HG03097 (cell line): ENCODE results near the gene KIAA0513.
"Not testable (repeated sequence)": the region's sequence is repeated elsewhere in the genome, so short reads cannot be mapped to it uniquely, and the experiment has no call there.

Experiments
- ATAC-seq: cut with Tn5 transposase; IDR thresholded peaks from one replicate; pipeline ENCODE4 v1.9.1; 2021; ENCODE audit not compliant: unreplicated experiment, low FRiP score

KIAA0513 gene

DNA sequence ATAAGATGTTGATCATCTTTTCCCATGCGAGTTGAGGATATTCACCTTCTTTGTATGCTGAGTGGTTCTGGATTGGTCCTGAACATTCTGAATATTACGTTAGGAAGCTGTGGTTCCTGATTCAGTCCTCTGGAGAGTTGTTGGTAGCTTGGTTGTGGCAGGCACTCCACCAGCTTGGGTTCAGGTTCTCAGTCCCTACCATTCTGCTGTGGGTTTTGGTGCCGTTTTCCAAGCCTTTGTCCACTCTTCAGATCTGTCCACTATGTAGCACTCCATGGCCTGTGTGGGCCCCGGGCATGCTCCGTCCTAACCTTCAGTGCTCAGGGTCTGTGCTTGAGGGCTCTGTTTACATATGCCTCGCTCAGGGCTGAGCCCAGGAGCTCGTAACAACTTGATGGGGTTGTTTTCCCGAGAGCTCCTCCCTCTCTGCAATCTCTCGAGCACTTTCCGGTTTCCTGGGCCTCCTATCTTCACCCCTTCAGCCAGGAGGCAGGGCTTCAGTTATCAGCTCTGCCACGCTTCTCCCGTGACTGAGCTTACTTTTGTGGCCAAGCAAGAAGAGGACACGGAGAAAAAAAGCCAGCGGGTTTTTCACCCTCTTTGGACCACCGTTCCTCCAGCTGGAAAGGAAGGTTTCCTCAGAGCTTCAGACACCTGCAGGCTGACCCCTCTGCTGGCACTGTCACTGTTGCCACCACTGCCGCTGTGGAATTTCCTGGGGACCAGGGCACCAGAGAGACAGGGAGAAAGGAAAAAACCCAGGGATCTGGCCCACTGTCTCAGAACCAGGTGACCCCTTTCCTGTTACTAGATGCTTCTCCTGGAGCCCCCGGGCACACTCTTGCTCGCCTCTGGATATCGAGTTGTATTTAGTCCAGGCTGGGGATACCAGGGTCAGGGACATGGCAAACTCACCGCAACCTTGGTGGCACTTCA is 19.6 kb downstream of the KIAA0513 start:
- no peak for ATAC-seq

DNA sequence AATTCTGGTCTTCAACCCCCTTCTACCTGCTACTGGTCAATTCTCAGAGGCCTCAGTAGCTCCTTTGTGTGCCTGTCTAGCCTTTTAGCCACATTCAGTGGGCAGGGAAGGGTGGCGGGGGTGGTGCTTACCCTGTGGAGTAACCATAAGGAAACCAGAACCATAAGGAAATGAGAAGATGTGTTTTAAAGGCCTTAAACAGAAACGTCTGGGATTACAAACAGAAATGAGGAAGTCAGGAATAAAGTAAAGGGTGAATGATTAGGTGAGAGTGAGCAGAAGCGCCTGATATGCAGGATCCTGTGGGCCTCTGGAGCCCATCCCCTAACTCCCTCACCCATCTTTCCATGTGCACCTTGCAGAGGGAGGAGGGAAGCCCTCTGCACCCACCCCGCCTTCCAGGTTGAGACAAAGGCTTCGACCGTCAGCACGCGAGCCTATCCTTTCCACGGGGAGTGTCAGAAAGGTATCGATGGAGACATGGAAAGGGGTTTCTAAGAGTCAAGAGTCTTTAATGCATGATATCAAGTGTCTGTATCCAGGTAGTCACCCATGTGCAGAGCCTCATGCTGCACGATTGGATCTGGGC is 20.4 kb downstream of the KIAA0513 start:
- no peak for ATAC-seq

DNA sequence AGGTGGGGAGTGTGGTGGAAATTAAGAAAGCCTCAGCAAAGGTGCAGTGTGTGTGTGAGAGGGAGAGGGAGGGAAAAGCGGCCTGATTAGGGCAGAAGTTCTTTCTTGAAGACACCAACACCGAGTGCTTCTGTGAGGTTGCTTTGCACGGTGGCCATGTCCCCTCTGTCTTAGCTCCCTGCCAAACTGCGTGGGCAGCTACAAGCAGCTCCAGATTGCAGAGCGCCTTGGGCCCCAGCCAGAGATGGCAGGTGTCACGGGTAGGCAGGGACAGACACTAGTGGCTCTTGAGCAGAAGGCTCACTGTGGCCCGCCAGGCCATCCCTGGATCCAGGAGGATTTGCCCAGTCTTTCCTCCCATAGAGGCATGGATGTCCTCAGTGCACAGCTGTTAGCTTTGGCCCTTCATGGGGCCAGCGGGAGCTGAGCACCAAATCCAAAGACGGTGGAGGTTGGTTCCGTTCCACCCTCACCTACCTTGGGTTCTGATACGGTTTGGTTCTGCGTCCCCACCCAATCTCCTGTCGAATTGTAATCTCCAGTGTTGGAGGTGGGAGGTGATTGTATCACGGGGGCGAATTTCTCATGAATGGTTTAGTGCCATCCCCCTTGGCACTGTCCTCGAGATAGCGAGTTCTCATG is 21.4 kb downstream of the KIAA0513 start:
- ATAC-seq, result no peak

DNA sequence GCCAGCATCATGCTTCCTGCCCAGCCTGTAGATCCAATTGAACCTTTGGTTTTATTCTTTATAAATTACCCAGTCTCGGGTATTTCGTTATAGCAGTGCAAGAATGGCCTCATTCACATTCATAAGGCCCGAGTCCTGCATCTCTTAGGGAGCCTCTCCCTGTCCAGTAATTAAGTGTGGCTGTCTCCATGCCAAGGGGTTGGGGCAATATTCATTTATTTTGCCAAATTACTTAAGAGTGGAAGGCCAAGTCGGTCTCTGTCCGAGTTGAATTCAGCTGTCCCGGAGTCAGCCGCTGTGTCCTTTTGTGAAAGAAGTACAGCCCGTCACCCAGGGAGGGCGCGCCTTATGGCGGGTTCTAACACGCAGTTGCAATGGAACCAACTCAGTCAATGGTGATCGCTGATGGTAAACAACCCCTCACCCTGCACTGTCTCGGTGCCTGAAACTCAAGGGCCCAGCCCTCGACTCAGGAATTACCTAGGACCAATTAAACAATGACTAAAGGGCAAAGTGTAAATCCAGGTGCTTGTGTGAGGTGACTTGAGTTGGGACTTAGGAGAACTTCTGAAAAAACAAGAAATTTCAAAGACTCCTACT is 22.2 kb downstream of the KIAA0513 start:
- no peak for ATAC-seq

DNA sequence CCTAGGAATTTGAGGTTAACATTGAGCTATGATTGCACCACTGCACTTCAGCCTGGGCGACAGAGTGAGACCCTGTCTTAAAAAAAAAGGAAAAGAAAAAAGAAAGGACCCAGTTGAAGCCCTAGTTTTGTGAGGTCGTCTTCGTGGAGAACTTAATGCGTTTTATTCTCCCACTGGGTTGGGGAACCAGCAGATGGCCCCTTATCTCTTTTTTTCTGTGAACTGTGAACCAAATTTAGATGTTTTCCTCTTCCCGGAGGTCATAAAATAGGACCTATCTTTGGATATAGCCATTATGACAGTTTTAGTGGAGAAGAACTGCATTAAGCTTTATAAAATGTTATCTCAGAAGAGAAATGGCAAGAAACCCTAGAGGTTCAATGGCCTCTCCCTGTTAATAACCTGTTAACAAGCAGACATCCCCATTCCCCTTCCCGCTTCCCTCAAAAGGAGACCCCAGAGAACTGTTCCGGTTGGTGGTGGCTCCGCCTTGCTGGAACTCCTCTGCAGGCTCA is 23.5 kb downstream of the KIAA0513 start:
- no peak for ATAC-seq

DNA sequence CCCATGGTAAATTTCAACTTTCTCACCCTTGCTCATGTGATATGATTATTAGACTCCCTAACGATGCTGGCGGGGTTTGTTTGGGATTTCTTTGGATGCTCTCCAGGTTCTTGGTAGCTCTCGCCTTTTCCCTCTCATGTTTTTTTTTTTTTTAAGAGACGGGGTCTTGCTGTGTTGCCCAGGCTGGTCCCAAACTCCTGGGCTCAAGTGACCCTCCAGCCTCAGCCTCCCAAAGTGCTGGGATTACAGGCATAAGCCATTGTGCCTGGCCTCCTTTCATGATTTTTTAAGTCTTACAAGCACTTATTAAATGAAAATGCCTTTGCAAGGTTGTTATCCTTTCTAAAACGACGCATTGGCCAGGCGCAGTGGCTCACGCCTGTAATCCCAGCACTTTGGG is 24.1 kb downstream of the KIAA0513 start:
- ATAC-seq, result no peak

DNA sequence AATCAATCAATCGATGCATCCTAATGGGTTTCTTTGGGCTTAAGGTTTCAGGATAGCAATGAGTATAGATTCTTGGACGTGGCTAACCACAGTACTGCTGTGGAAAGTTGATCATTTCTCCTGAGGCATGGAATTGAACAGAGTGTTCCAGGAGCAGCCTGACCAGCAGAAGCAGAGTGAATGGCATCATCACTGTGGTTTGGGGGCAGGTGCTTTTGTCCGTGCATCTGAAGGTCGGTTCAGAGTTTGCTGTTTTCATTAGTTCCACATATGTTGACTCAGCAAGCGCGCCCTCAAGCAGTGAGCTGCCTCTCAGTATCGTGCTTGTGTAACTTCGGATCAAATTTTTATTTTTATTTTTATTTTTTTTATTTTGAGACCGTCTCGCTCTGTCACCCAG is 24.9 kb downstream of the KIAA0513 start:
- ATAC-seq, result no peak

DNA sequence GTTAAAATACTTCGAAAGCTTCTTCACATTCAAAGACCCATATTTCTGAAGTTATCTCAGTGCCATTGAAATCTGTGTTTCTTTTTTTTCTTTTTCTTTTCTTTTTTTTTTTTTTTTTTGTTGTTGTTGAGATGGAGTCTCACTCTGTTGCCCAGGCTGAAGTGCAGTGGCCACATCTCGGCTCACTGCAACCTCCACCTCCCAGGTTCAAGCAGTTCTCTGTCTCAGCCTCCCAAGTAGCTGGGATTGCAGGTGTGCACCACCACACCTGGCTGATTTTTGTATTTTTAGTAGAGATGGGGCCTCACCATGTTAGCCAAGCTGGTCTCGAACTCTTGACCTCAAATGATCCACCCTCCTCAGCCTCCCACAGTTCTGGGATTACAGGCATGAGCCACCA is 26.7 kb downstream of the KIAA0513 start:
- ATAC-seq, result not testable (repeated sequence)

DNA sequence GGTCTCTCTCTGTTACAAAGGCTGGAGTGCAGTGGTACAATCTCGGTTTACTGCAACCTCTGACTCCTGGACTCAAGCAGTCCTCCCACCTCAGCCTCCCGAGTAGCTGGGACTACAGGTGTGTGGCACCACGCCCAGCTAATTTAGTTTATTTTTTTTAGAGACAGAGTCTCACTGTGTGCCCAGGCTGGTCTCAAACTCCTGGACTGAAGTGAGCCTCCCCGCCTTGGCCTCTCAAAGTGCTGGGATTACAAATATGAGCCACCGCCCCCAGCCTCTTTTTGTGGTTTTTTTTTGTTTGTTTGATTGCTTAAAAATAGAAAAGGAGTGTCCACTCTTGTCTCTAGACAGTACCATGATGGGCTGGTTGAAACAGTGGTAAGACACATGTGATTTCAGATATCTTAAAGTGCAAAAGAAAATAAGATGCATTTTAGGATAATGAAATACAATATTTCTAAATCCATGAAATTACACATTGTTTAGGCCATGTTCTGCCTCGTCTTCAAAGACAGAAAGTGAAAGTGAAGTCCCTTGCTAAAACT is 27.4 kb downstream of the KIAA0513 start:
- ATAC-seq, result no peak

DNA sequence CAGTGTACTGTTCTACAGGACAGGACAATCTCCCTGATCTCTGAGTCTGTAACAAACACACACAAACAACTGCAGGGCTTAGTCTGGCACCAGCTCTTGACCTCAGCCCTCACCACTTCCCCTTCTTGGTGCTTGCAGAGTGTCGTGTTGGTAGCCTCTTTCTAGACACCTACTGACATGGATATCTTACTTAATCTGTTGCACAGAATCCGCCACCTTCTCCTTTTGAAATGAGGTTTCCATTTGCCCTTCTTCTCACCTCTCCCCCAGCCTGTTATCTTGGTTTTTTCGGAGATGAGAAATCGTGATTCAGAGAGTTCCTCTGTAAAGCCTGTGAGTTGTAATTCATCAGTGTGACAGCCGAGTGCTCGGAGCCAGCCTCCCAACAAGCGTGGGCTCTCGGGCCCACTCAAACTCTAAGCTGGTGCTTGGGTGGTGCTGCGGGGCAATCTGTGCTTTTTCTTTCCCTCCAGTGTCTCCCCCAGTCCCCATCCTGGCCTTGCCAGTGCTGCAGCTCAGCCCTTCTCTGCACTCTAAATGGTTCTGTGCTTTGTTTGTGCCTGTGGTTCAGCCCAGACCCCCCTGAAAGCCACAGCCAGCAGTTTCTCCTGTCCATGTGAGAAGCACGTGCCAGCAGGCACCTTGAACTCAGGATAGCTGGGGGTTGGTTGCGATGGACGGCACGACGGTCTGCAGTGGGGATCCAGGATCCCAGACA is 28.1 kb downstream of the KIAA0513 start:
- peak; percentile 82 for ATAC-seq

DNA sequence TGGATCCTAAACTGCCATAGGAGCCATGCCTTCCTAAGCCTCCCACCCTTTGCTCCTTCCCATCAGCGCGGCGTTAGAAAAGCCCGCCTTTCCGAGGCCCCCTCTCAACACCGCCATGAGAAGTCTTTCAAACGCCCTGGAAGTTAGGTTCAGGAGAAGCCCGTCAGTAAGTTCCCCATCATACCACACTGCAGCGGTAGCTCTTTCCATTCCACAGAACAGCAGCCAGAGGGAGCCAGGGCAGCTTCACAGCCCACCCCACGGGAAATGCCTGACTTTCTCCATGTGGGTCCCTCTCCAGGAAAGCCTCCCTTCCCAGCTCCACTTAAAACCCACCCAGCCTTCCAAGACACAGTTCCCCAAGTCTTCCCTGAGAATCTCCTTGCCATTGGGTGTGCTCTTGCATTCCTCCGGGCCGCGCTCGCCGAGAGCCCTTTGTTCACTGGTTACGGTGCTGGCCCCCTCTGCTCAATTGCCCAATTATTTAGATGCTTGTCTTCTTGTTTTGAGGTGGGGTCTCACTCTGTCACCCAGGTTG is 28.7 kb downstream of the KIAA0513 start:
- ATAC-seq, result no peak

DNA sequence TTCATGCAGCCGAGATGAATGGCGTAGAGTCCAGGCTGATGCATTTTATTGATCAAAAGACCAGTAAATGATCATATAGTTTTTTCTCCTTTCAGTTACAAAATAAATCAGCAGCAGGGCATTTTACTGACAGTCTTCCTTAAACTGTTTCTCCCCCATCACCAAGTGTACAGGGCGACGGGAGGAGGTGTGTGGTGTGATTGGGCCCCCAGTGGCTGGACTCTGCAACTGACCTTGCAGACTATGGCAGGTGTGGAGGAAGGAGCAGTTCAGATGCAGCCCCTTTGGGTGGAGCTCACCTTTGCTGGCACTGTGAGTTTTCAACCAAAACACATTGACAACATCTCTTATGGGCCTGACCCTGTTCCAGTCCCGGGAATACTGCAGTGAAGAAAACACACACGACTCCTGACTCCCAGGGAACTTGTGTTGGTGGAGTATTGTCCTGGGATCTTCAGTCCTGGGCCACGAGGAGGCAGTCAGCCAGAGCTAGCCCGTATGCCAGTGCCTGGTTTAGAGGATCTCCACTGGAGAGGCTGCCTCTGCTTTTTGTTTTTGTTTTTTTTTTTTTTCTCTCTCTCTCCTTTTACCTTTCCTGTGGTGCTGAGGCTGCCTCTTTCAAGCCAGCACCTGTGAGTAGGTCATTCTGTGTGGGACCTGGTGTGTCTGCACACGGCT is 29.8 kb downstream of the KIAA0513 start:
- no peak for ATAC-seq

DNA sequence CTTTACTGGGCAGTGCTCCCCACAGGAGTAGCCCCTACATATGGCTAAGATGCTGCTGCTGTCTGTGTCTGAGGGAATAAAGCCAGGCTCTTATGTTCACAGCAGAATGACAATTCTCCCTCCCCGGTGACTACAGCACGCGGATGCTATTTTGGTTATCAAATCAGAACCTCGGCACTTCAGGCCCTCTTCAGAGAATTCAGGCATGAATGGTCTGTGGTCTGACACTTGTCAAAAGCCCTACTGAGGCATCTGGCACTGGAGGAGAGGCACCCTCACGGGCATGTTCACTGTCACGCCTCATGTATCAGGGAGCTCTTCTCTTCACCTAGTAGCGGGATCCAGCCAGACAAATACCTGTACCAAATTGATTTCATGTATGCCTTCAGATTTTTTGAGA is 30.4 kb downstream of the KIAA0513 start:
- ATAC-seq, result no peak

DNA sequence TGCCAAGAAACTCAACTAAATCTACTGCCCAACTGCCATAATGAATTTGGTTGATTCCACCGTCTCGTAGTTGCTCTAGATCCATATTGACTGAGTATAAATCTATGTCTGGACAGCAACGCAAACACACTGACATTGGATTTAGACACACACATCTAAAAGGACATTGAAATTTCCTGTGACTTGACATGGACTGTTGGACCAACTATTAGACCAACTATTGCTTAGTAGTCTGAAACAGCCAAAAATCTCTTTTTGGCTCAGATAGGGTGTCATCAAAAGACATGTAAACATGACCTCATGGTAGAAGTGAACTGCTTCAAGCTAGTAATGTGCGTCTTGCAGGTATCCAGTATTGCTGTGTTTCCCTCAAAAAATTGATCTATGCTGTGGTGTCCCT is 31.3 kb downstream of the KIAA0513 start:
- no peak for ATAC-seq

DNA sequence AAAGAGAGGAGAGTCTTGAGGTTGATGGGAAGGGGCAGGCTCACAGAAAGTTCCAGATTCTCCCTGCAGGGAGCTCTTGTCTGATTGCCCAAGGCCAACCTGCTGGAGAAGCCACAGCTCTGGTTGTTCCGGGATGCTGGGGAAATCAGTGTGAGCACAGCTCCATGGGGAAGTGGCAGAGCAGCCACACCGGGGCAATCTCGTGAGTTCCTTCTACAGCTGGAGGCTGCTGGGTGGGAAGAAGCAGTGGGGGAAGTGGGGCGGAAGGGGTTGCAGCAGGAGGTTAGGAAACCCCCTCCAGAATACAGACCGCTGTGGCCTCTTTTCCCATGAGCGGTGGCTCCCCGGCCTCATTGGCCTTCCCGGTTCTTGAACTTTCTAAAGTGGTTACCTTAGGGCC is 34.0 kb downstream of the KIAA0513 start:
- no peak for ATAC-seq

DNA sequence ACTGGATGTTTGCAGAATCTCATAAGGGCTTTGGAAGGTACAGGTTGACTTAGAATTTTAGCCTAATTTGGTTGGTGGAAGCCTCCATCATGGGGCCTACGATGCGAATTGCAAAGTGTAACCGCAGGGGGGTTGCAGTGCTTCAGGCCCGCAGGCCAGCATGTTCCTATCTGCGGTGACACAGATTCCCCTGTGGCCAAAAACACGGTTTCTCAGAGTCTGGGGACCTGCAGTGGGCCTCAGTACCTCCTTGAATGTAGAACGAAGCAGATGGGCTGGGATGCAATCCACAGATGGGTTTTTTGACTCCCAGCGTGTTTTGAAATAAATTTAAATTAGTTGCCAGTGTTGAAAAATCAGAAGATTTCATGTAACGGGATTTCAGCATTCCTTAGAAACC is 34.7 kb downstream of the KIAA0513 start:
- ATAC-seq, result no peak

DNA sequence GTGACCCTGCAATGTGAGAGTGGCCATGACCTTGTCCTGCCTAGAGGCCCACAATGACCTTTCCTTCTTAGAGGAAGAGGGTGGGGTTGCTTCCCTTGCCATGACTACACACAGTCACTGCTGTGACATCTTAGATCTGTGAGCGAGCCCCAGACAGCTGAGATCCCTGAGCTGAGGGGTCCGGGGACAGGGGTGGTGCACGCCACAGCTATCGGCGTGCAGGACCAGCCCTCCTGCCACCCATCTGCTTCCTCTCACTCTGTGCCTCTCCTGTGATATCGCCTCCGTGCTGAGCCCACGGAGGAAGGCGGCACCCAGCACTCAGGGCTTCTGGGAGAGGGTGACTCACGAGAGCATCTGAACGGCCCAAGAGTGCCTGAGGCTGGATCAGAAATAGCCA is 35.2 kb downstream of the KIAA0513 start:
- ATAC-seq, result no peak

DNA sequence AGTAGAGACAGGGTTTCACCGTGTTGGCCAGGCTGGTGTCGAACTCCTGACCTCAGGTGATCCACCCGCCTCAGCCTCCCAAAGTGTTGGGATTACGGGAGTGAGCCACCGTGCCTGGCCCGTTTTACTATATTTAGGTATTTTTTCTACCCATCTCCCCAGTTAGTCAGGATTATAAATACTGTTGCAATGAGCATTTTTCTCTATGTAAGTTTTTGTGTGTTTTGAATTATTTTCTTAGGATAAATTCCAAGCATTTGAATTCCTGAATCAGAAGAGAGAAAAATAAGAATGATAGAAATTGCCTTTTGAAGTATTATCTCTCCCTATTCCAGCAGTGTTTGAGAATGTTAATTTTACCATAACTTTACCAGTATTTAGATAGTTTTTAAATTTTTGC is 36.6 kb downstream of the KIAA0513 start:
- no peak for ATAC-seq

DNA sequence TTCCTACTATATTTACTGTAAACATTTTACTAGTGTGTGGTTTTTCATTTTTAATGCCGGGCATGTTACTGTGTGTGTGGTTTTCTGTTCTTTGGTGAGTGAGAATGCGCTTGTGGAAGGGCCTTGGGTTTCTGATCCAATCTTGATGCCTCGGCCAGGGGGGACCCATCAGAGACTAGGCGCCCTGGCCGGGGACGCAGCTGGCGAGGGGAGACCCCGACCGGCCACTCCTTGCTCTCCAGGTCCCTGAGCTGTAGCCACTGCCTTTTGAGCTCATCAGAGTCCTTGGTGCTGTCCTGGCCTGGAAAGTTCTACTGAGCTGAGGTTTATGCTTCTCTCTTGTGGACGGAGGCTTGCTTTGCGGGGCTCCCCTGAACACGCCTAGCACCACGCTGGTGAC is 37.5 kb downstream of the KIAA0513 start:
- no peak for ATAC-seq
